K562 (cell line): Measurements from ENCODE around the gene SLC26A11. TPM values are rescaled to one million over a fixed set of nuclear protein-coding genes. Genes with fewer than 3 reads are reported as not detected.

Experiments used
- ATAC-seq: fragments of 200-7000 bp; cut with Tn5 transposase; 3 replicates; pipeline ENCODE4 v1.9.1; 2020; ENCODE audit warnings: moderate library complexity
- BruUV-seq: library from RNA; stranded (reverse); fragments of 400-500 nt; replicated peaks from 2 replicates; lab custom pipeline; 2021; lab: Mats Ljungman, UMichigan
- CTCF ChIA-PET: fragments of 300-600 bp; formaldehyde crosslinking; extraction: SDS; loops from one replicate; lab custom pipeline; 2021; ENCODE audit warnings: low intra/inter-chr PET ratio; lab: Yijun Ruan, JAX
- POLR2A ChIA-PET: fragments of 300-600, 350-650 bp; sonication (Branson Sonifier 250); formaldehyde crosslinking; extraction: SDS; loops from one replicate; lab custom pipeline; 2021; ENCODE audit warnings: antibody characterized with exemption, inconsistent platforms; lab: Yijun Ruan, JAX
- DNase-seq, 4 experiments: peaks; one replicate each; pipeline versions ENCODE4 v3.0.0 to v3.0.0-alpha.2; 2011 to 2018; ENCODE audit warnings: low spot score in 3 of 4, mixed read lengths in 3 of 4; ENCODE audit errors: extremely low read depth in 1 of 4
- FAIRE-seq: peaks from 2 replicates; lab custom pipeline; 2011; peaks lifted over from hg19 to GRCh38; lab: Jason Lieb, UNC
- H2AFZ ChIP-seq: 2 replicates; pipeline ENCODE4 v1.6.0; 2011; ENCODE audit warnings: low read depth, low read length, control low read depth, inconsistent platforms
- H3K27ac ChIP-seq: fragments of 200-600 bp; 3 replicates; pipeline ENCODE4 v1.8.0; 2011; ENCODE audit warnings: low read depth, mild to moderate bottlenecking, control low read depth, inconsistent platforms, low read length, moderate library complexity, mixed read lengths; ENCODE audit errors: extremely low read depth
- H3K27me3 ChIP-seq, 2 experiments: fragments of 300-600 bp in 1 of 2; 2 replicates in 1 of 2; 3 replicates in 1 of 2; pipeline versions ENCODE4 v1.6.0 to v1.8.0; 2011; ENCODE audit warnings: inconsistent platforms in 2 of 2, low read length in 2 of 2, mild to moderate bottlenecking in 1 of 2, mixed read lengths in 1 of 2, moderate library complexity in 1 of 2; ENCODE audit not compliant: control insufficient read depth in 2 of 2, insufficient read depth in 2 of 2
- H3K36me3 ChIP-seq: fragments of 300-600 bp; 3 replicates; pipeline ENCODE4 v1.8.0; 2011; ENCODE audit warnings: mild to moderate bottlenecking, low read length, inconsistent platforms; ENCODE audit not compliant: control insufficient read depth, insufficient read depth
- H3K4me1 ChIP-seq, 2 experiments: fragments of 200-600 bp in 1 of 2; replicated peaks in 1 of 2; 2 replicates in 1 of 2; 3 replicates in 1 of 2; pipeline versions ENCODE4 v1.5.1 to v1.8.0; 2011; ENCODE audit warnings: inconsistent platforms in 2 of 2, low read length in 2 of 2, mild to moderate bottlenecking in 1 of 2, mixed read lengths in 1 of 2, moderate library complexity in 1 of 2; ENCODE audit not compliant: control insufficient read depth in 2 of 2, insufficient read depth in 2 of 2
- H3K4me2 ChIP-seq: 2 replicates; pipeline ENCODE4 v1.6.1; 2011; ENCODE audit warnings: low read length, control low read depth, inconsistent platforms, mixed read lengths; ENCODE audit not compliant: insufficient read depth
- H3K4me3 ChIP-seq: fragments of 200-600 bp; sonication (generic), shearing (Covaris generic); 2 replicates; pipeline ENCODE4 v1.5.1; 2016; ENCODE audit warnings: control low read depth, inconsistent platforms
- H3K79me2 ChIP-seq: fragments of 200-600 bp; 3 replicates; pipeline ENCODE4 v1.8.0; 2011; ENCODE audit warnings: low read length, inconsistent platforms; ENCODE audit not compliant: control insufficient read depth, insufficient read depth
- H3K9ac ChIP-seq, 2 experiments: 2 replicates each; pipeline versions ENCODE4 v1.6.0 to v1.6.1; 2011; ENCODE audit warnings: low read depth in 2 of 2, low read length in 2 of 2, control low read depth in 1 of 2, inconsistent platforms in 1 of 2, mild to moderate bottlenecking in 1 of 2, mixed read lengths in 1 of 2; ENCODE audit not compliant: insufficient read depth in 1 of 2
- H3K9me1 ChIP-seq: one replicate; pipeline ENCODE4 v1.6.0; 2011; ENCODE audit warnings: inconsistent platforms, mild to moderate bottlenecking, low read length, moderate library complexity; ENCODE audit not compliant: control insufficient read depth, insufficient read depth
- H3K9me3 ChIP-seq: replicated peaks from 2 replicates; pipeline ENCODE4 v1.5.1; 2011; ENCODE audit warnings: low read depth, low read length, inconsistent platforms; ENCODE audit not compliant: control insufficient read depth, insufficient read depth
- H4K20me1 ChIP-seq: replicated peaks from 2 replicates; pipeline ENCODE4 v1.6.1; 2011; ENCODE audit warnings: low read length, inconsistent platforms, mixed read lengths; ENCODE audit not compliant: control insufficient read depth, insufficient read depth
- ASH1L ChIP-seq: fragments of 450-650 bp; IDR thresholded peaks from 2 replicates; pipeline ENCODE4 v1.6.1; 2018; ENCODE audit warnings: borderline replicate concordance, mild to moderate bottlenecking, low read depth; ENCODE audit not compliant: partially characterized antibody
- CBX3 ChIP-seq, 2 experiments: IDR thresholded peaks; 1 replicate in 1 of 2; 2 replicates in 1 of 2; pipeline ENCODE4 v1.6.1; 2012; ENCODE audit warnings: inconsistent platforms in 2 of 2, low read length in 2 of 2, borderline replicate concordance in 1 of 2, control low read depth in 1 of 2
- ELF1 ChIP-seq: fragments of 200-800 bp; sonication (Bioruptor generic); IDR thresholded peaks from 2 replicates; pipeline ENCODE4 v1.6.1; 2016; ENCODE audit warnings: missing genetic modification characterization, missing compliant biosample characterization
- FOXA3 ChIP-seq, 2 experiments: fragments of 450-650 bp in 1 of 2; sonication (generic) in 1 of 2; formaldehyde crosslinking; IDR thresholded peaks in 1 of 2; conservative IDR thresholded peaks in 1 of 2; 2 replicates each; pipeline versions ENCODE4 v1.4.0 to v1.8.0; 2020 to 2022; ENCODE audit warnings: mild to moderate bottlenecking in 2 of 2, missing genetic modification reagents in 1 of 2
- JUND ChIP-seq, 2 experiments: IDR thresholded peaks; 2 replicates in 1 of 2; 3 replicates in 1 of 2; pipeline ENCODE4 v1.6.1; 2011; ENCODE audit warnings: borderline replicate concordance in 2 of 2, low read depth in 2 of 2, low read length in 2 of 2, improper control_type of control experiment in 1 of 2, missing biosample characterization in 1 of 2, missing genetic modification characterization in 1 of 2, missing genetic modification reagents in 1 of 2
- NFATC3 ChIP-seq: fragments of 450-650 bp; IDR thresholded peaks from 2 replicates; pipeline ENCODE4 v1.6.1; 2017; ENCODE audit warnings: mild to moderate bottlenecking
- NR2F6 ChIP-seq: fragments of 450-650 bp; formaldehyde crosslinking; IDR thresholded peaks from 2 replicates; pipeline ENCODE4 v1.4.0; 2020; ENCODE audit warnings: mild to moderate bottlenecking
- POLR2G ChIP-seq: fragments of 200-400 bp; formaldehyde crosslinking; IDR thresholded peaks from 2 replicates; pipeline ENCODE4 v1.6.1; 2017; ENCODE audit warnings: low read depth, mild to moderate bottlenecking, antibody characterized with exemption, low read length, moderate library complexity
- RB1 ChIP-seq: fragments of 450-650 bp; IDR thresholded peaks from 2 replicates; pipeline ENCODE4 v1.6.1; 2017; ENCODE audit warnings: low read depth, mild to moderate bottlenecking
- RUNX1 ChIP-seq: sonication (generic); IDR thresholded peaks from 2 replicates; pipeline ENCODE4 v1.6.1; 2016; ENCODE audit warnings: antibody characterized with exemption, low read depth
- SMAD4 ChIP-seq: fragments of 250-450 bp; sonication (Bioruptor Pico); conservative IDR thresholded peaks from 2 replicates; pipeline ENCODE4 v1.8.0; 2021; ENCODE audit warnings: inconsistent platforms, mild to moderate bottlenecking, moderate library complexity
- SREBF1 ChIP-seq: fragments of 150-350 bp; IDR thresholded peaks from 2 replicates; pipeline ENCODE4 v1.6.1; 2014; ENCODE audit warnings: antibody characterized with exemption, low read depth, low read length, borderline replicate concordance
- ZFX ChIP-seq: sonication (generic); formaldehyde crosslinking; IDR thresholded peaks from 2 replicates; pipeline ENCODE4 v1.8.0; 2022; ENCODE audit warnings: mild to moderate bottlenecking, missing genetic modification reagents, moderate library complexity
- ZNF197 ChIP-seq: fragments of 200-800 bp; sonication (Bioruptor generic); IDR thresholded peaks from 2 replicates; pipeline ENCODE4 v1.6.1; 2016; ENCODE audit warnings: low read depth, missing genetic modification characterization, missing compliant biosample characterization
- ZNF507 ChIP-seq: conservative IDR thresholded peaks from 2 replicates; pipeline ENCODE4 v1.6.1; 2017; ENCODE audit warnings: missing genetic modification characterization, missing compliant biosample characterization
- WGBS: fragments of 100-300 bp; shearing (Covaris generic); methylation state at CpG from one replicate; pipeline ENCODE4 v1.1.6; 2016; ENCODE audit warnings: low coverage, mixed read lengths; ENCODE audit not compliant: insufficient coverage; ENCODE audit errors: missing lambda C conversion rate; 5-methylcytosine and 5-hydroxymethylcytosine counted together
- in situ Hi-C: fragments of 300-500 bp; cut with MboI; formaldehyde crosslinking; loops from 4 replicates; pipeline ENCODE4 v1.15.0; 2018; ENCODE audit warnings: inconsistent platforms, mixed read lengths
- intact Hi-C: fragments of 100-400 bp; cut with micrococcal nuclease; formaldehyde crosslinking; loops from 2 replicates; pipeline ENCODE4 v1.14.2; 2022
- polyA plus RNA-seq, 8 experiments: library from polyadenylated mRNA; depleted of rRNA in 4 of 8; stranded (reverse) in 5 of 8; unstranded in 3 of 8; fragments of >200 nt; fragmentation: Nextera tagmentation in 2 of 8; fragmentation: Illumina TruSeq in 1 of 8; extraction: Ambion mirVana in 2 of 8; extraction: Trizol in 1 of 8; gene quantifications; 2 replicates each; pipeline versions ENCODE4 v1.2.1 to v1.2.3, GENCODE V29; 2011 to 2014; ENCODE audit warnings: inconsistent platforms in 1 of 8, missing spikeins in 1 of 8
- total RNA-seq, 7 experiments: library from RNA; depleted of rRNA in 6 of 7; stranded (reverse); fragments of >200 nt in 6 of 7; fragmentation: Illumina TruSeq in 2 of 7; extraction: Trizol in 2 of 7; gene quantifications; 2 replicates each; pipeline versions ENCODE4 v1.2.1 to v1.2.3, GENCODE V29; 2011 to 2021; ENCODE audit warnings: low replicate concordance in 1 of 7
- TF ChIP-seq, protein P1 (sequence below), 2 experiments: fragments of 450-650 bp; IDR thresholded peaks; 2 replicates each; pipeline ENCODE4 v1.6.1; 2018; ENCODE audit warnings: mild to moderate bottlenecking in 2 of 2, low read depth in 1 of 2; ENCODE audit not compliant: partially characterized antibody in 2 of 2
- TF ChIP-seq, protein P2 (sequence below): IDR thresholded peaks from 2 replicates; pipeline ENCODE4 v1.6.1; 2016; ENCODE audit warnings: missing genetic modification characterization, missing compliant biosample characterization

SLC26A11 gene
- total and polyA plus RNA-seq, 9 of the 15 experiments (the other 6 are each of a cell fraction or from before 2014, with no cell fraction given): 0.06 to 3.1 (median 1.2) TPM; not detected in 1

DNA sequence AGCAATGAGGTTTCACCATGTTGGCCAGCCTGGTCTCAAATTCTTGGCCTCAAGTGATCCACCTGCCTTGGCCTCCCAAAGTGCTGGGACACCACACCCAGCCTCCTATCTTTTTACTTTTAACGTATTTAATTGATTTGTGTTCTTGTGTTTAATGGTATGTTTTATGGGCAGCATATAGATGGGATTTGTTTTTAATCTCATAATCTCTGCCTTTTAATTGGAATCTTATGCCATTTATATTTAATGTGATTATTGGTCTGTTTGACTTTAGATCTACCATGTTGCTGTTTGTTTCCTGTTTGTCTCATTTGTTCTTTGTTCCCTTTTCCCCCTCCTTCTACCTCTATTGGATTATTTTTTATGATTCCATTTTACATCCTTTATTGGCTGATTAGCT lies 12.2 kb downstream of the SLC26A11 start:
- FAIRE-seq (peak; percentile 19), DNase-seq (no peak), ATAC-seq (no peak)
- H3K27me3 ChIP-seq: no peaks in the 10 kb centered on the region
- no peak overlapping the region for H3K4me3 ChIP-seq
- H3K9ac ChIP-seq: no peak overlapping the region
- no peaks in the 10 kb centered on the region for H3K9me3 ChIP-seq
- in situ Hi-C loops: no loop called here
- no peaks in the 10 kb centered on the region for H3K36me3 ChIP-seq
- peaks cover 0 to 4% of the 10 kb centered on the region in 2 experiments; a peak in 1 of 5 replicates for H3K4me1 ChIP-seq
- ChIA-PET CTCF (no interaction called here), POLR2A (no interaction called here)
- H3K27ac ChIP-seq: no peak overlapping the region
- H4K20me1 ChIP-seq: no peaks in the 10 kb centered on the region
- no peaks in the 10 kb centered on the region for H3K79me2 ChIP-seq
- no peak overlapping the region for H3K4me2 ChIP-seq
- no peak overlapping the region for H2AFZ ChIP-seq
- no peaks in the 10 kb centered on the region for H3K9me1 ChIP-seq
- WGBS: 45% methylated on average over 1 of the region's 1 CpG
- BruUV-seq: no TSS peak
- intact Hi-C loops: no loop called here
- TF ChIP-seq ZNF507 (tag) (peak; percentile 100), RUNX1 (no peak), CBX3 (IDR thresholded peaks at IDR 0.05; ENCODE audit: borderline replicate concordance in 1 of 2, low read length in 2 of 2) (0 out of 3 replicates have a peak, but pooled peaks of 1 of the 2 experiments have one; percentile 28), RB1 (no peak), ELF1 (no peak), ZNF197 (CRISPR knock-in tag) (no peak), NFATC3 (no peak), ZFX (CRISPR knock-in tag) (no peak), POLR2G (no peak), SREBF1 (no peak), FOXA3 (CRISPR knock-in tag; conservative IDR thresholded peaks at IDR 0.05 in 1 of 2, IDR thresholded peaks at IDR 0.05 in 1 of 2) (no peak), NR2F6 (CRISPR knock-in tag) (no peak), ASH1L (no peak), SMAD4 (CRISPR knock-in tag) (no peak), JUND (IDR thresholded peaks at IDR 0.05; ENCODE audit: borderline replicate concordance, low read depth, low read length) (no peak), JUND (tag; IDR thresholded peaks at IDR 0.05; ENCODE audit: borderline replicate concordance, low read depth, low read length) (no peak)
- TF ChIP-seq, protein P1, sequence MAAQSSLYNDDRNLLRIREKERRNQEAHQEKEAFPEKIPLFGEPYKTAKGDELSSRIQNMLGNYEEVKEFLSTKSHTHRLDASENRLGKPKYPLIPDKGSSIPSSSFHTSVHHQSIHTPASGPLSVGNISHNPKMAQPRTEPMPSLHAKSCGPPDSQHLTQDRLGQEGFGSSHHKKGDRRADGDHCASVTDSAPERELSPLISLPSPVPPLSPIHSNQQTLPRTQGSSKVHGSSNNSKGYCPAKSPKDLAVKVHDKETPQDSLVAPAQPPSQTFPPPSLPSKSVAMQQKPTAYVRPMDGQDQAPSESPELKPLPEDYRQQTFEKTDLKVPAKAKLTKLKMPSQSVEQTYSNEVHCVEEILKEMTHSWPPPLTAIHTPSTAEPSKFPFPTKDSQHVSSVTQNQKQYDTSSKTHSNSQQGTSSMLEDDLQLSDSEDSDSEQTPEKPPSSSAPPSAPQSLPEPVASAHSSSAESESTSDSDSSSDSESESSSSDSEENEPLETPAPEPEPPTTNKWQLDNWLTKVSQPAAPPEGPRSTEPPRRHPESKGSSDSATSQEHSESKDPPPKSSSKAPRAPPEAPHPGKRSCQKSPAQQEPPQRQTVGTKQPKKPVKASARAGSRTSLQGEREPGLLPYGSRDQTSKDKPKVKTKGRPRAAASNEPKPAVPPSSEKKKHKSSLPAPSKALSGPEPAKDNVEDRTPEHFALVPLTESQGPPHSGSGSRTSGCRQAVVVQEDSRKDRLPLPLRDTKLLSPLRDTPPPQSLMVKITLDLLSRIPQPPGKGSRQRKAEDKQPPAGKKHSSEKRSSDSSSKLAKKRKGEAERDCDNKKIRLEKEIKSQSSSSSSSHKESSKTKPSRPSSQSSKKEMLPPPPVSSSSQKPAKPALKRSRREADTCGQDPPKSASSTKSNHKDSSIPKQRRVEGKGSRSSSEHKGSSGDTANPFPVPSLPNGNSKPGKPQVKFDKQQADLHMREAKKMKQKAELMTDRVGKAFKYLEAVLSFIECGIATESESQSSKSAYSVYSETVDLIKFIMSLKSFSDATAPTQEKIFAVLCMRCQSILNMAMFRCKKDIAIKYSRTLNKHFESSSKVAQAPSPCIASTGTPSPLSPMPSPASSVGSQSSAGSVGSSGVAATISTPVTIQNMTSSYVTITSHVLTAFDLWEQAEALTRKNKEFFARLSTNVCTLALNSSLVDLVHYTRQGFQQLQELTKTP (IDR thresholded peaks at IDR 0.05; ENCODE audit: low read depth in 1 of 2, partially characterized antibody in 2 of 2): no peak
- TF ChIP-seq, protein P2, sequence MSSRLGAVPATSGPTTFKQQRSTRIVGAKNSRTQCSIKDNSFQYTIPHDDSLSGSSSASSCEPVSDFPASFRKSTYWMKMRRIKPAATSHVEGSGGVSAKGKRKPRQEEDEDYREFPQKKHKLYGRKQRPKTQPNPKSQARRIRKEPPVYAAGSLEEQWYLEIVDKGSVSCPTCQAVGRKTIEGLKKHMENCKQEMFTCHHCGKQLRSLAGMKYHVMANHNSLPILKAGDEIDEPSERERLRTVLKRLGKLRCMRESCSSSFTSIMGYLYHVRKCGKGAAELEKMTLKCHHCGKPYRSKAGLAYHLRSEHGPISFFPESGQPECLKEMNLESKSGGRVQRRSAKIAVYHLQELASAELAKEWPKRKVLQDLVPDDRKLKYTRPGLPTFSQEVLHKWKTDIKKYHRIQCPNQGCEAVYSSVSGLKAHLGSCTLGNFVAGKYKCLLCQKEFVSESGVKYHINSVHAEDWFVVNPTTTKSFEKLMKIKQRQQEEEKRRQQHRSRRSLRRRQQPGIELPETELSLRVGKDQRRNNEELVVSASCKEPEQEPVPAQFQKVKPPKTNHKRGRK: no peak
